CD4-positive, alpha-beta T cell treated with Interleukin-15 for 4 hours (primary cell): ENCODE results near the gene MCF2L.
"Not testable (repeated sequence)": the region's sequence is repeated elsewhere in the genome, so short reads cannot be mapped to it uniquely, and the experiment has no call there.

Experiments
- DNase-seq: peaks from one replicate; pipeline ENCODE4 v3.0.0-alpha.2; 2020; ENCODE audit warnings: low spot score

The MCF2L gene

GRCh38 chr13:113066142-113066455, 97.1 kb downstream of the MCF2L start:
- no peak for DNase-seq

GRCh38 chr13:113066746-113067145, 97.7 kb downstream of the MCF2L start:
- DNase-seq = no peak

GRCh38 chr13:113069861-113070805, 101.1 kb downstream of the MCF2L start:
- DNase-seq = no peak

GRCh38 chr13:113070855-113071254, 101.8 kb downstream of the MCF2L start:
- no peak for DNase-seq

DNA sequence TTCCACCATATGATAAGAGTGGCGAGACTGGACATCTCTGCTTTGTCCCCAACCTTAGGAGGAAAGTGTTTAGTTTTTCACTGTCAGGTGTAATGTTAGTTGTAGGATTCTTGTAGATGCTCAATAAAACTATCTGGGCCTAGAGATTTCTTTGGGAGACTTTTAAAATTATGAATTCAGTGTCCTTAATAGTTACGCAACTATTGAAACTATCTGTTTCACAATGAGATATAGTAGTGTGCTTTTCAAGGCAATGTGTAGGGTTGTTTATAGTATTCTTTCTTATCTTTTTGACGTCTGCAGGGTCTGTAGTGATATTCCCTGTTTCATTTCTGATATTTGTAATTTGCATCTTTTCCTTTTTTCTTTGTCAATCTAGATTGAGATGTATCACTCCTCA, 103.4 kb downstream of the MCF2L start:
- no peak for DNase-seq

GRCh38 chr13:113073942-113074341, 104.9 kb downstream of the MCF2L start:
- DNase-seq = no peak

GRCh38 chr13:113074401-113074800, 105.4 kb downstream of the MCF2L start:
- DNase-seq = no peak

DNA sequence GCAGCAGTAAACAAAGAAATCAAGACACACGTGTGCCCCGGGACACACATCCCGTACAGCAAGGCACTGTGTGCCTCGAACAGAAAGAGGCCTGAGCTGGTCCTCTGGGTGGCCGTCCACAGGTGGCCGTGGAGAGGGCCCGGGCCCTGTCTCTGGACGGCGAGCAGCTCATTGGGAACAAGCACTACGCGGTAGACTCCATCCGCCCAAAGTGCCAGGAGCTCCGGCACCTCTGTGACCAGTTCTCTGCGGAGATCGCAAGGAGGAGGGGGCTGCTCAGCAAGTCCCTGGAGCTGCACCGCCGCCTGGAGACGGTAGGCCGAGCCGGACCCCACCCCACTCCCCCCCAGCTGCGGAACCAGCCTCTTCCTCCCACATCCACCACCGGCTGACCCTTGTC, 105.9 kb downstream of the MCF2L start:
- no peak for DNase-seq

- DNase-seq = no peak
Measured at GRCh38 chr13:113075711-113076110, 106.7 kb downstream of the MCF2L start.

GRCh38 chr13:113076681-113077401, 107.8 kb downstream of the MCF2L start:
- no peak for DNase-seq

DNA sequence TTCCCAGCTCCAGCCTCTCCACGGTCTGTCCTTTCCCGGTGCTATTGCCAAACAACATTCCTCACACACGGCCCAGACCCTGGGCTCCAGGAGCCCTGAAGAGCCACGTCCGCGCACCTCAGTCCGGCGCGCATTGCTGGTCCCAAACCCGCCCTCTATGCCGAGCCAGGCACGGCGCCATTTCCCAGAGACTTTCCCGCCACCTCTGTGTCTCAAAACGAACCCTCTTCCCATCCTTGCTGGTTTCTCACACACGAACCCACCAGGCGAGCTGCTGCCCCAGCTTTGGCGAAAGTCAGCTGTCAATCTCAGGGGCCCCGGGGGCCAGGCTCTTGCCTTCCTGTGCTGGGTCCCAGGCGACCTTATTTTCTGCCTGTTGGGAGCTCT, 108.5 kb downstream of the MCF2L start:
- no peak for DNase-seq

DNA sequence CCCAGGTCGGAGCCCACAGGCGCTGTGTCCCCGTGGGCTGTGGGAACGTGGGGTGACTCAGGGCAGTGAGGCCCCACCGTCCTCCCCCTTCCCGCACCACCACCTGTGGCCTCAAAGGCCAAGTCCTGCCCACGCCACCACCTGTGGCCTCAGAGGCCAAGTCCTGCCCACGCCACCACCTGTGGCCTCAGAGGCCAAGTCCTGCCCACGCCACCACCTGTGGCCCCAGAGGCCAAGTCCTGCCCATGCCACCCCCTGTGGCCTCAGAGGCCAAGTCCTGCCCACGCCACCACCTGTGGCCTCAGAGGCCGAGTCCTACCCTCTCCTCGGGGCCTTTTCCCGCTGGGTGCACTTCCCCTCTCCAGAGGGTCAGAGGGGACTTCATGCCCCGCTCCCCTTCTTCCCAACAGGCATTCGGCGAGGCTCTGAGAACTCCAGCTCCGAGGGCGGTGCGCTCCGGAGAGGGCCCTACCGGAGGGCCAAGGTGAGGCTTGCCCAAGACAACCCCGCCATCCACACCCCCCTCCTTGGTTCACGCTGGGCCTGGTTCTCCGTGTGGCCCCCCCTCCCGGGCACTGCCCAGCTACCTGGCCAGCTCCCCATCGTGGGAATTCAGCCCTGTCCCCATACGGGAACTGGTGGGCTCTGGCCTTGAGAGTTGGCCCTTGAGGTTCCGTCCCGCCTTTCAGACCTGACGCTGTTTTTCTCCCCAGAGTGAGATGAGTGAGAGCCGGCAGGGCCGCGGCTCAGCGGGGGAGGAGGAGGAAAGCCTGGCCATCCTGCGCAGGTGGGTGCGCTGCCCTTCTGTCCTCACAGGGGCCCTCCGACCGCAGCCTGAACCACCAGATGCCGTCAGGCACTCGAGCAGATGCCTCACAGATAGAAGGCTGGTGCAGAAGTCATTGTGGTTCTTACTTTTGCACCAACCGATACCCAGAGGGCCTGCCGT, 109.2 kb downstream of the MCF2L start:
- DNase-seq = no peak

DNA sequence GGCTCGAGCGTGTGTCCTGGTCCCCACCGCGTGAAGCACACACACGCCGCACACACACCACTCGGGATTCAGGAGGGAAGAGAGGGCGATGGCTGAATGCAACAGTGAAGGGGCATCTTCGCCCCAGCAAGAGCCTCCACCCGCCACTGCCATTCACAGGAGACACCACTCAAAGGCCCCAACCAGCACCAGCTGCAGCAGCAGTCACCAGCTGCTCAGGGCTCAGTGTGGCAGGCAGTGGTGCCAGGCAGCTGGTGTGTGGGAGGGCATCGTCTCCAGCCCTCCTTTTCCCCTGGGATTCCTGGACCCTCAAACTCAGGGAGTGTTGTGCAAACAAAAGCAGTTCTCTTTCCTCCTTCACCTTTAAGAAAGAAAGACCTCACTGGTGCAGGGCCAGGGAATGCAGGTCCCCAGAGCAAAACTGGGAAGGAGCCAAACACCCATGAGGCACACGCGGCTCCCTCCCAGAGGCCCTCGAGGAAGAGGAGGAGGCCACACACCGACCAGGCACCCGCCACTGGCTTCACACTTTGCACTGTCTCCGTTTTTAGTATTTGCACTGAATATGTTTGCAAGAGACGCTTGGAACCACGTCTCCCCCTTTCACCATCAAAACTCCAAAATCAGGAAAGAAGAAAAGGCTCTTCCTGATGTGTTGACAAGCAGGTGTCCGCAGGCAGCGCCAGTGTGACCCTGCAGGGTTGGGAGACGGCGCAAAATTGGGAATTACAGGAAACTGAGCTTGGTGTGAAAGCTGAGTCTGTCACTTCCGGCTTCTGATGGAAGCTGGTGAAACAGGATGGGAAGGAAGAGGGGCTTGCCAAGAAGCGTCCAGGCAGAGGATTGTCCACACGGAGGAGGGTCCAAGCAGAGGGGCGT, 110.1 kb downstream of the MCF2L start:
- DNase-seq = no peak

- DNase-seq = not testable (repeated sequence)
Measured at GRCh38 chr13:113079781-113080080, 110.7 kb downstream of the MCF2L start.

DNA sequence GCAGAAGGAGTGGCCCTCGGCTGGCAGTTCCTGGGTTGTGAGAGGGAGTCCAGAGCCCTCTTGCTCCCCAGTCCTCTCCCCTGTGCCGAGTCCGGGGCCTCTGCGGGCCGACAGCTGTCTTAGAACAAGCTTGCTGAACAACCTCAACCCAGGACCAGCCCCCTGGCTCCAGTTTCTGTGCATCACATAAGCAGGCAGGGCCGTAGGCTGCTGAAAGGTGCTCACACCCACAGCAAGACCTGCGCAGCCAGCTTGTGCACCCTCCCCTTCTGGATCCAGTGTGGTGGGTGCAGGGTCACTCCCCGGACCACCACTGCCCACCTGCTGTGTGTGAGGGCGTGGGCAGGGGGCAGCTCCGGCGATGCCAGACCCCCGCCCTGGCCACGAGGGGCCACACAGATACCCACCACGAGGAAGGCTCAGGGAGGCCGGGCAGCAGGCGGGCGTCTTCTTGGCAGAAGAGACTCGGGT, 111.4 kb downstream of the MCF2L start:
- no peak for DNase-seq

GRCh38 chr13:113080901-113081521, 112.0 kb downstream of the MCF2L start:
- DNase-seq = no peak

- DNase-seq = no peak
Measured at GRCh38 chr13:113082198-113083021, 113.4 kb downstream of the MCF2L start.

DNA sequence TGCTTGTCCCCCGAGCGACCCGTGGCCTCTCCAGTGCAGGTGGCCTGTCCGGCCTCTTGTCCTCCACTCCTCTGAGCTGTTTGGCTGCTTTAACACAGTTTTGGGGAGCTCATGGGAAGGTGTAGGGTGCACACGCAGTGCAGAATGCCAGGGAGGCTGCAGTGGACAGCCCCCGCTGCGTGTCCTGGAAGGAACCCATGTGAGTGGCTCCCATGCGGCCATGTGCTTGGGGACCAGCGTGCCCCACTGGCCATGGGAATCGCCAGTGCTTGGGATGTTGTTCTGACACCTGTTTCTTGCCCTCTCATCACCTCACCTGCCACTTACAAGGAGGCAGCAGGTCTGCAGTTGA, 114.0 kb downstream of the MCF2L start:
- no peak for DNase-seq

DNA sequence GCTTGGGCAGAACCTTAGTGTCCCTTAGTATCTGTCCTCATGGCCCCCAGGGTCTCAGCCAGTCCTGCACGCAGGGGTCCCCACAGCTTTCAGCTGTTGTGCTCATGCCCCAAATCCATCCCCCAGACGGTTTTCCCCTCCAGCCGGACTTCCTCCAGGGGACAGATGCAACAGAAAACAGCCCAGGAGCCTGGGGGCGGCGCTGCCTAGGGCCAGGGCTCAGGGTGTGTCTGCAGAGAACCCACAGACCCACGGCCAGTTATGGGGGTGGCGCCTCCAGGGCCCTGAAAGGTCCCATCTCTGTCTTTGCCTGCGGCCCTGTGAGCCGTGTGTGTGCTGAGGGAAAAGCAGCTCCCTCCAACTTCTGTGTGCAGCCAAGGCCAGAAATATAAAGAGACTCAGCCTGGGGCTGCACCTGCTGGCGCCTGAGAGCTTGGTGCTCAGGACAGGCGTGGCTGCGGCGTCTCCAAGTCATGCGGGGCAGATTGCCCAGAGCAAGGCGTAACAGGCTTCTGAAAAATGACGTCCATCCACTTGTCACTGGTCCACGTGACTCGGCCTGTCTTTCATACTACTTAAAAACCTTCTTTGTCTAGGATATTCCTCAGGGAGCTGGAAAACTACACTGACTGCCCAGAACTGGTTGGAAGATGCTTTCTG, 114.5 kb downstream of the MCF2L start:
- no peak for DNase-seq
